ENCODE measurements around the gene NAALADL2. TPM values are rescaled to one million over a fixed set of nuclear protein-coding genes. Genes with fewer than 3 reads are reported as not detected.
A peak's percentile ranks its signal among the peaks of the same experiment; 100 is the strongest.

NAALADL2 gene
- total and polyA plus RNA-seq, 8 donors: 0.76 to 15.4 (median 7.9) TPM

GRCh38 chr3:175295248-175296130 lies 436.4 kb downstream of the NAALADL2 start:
- Histone ChIP-seq H3K36me3 (no peaks in the 10 kb centered on the region), H3K4me1 (no peaks in the 10 kb centered on the region), H3K27ac (no peak overlapping the region), H3K9me3 (no peaks in the 10 kb centered on the region), H3K4me3 (no peak overlapping the region), H3K27me3 (no peaks in the 10 kb centered on the region)
- DNase-seq: no peak
- no peak for TF ChIP-seq CTCF (IDR thresholded peaks at IDR 0.05)
- FAIRE-seq: no peak
- 37 to 45% methylated on average over 4 of the region's 4 CpGs for WGBS, 2 donors
- ATAC-seq: no peak
- intact Hi-C loops (cut with DNase I): no loop called here

- no peaks in the 10 kb centered on the region for H3K9me3 ChIP-seq
- intact Hi-C loops (cut with DNase I): no loop called here
- no peaks in the 10 kb centered on the region for H3K27me3 ChIP-seq
- H3K4me1 ChIP-seq: no peaks in the 10 kb centered on the region
- H3K27ac ChIP-seq: no peak overlapping the region
- H3K36me3 ChIP-seq: no peaks in the 10 kb centered on the region
- no peak for FAIRE-seq
- no peak overlapping the region for H3K4me3 ChIP-seq
- TF ChIP-seq CTCF (IDR thresholded peaks at IDR 0.05): no peak
- WGBS, 2 donors: 80 to 96% methylated on average over 2 of the region's 2 CpGs
- no peak for DNase-seq
- no peak for ATAC-seq
These were observed 438.1 kb downstream of the NAALADL2 start for GRCh38 chr3:175297216-175297615.

GRCh38 chr3:175301741-175302140 lies 442.6 kb downstream of the NAALADL2 start:
- intact Hi-C loops (cut with DNase I): no loop called here
- Histone ChIP-seq H3K36me3 (no peaks in the 10 kb centered on the region), H3K9me3 (no peaks in the 10 kb centered on the region), H3K27ac (no peak overlapping the region), H3K4me1 (no peaks in the 10 kb centered on the region), H3K27me3 (no peaks in the 10 kb centered on the region), H3K4me3 (no peak overlapping the region)
- TF ChIP-seq CTCF (IDR thresholded peaks at IDR 0.05): no peak
- 90 to 95% methylated on average over 3 of the region's 3 CpGs for WGBS, 2 donors
- DNase-seq (no peak), FAIRE-seq (no peak), ATAC-seq (no peak)

GRCh38 chr3:175304404-175304803 lies 445.3 kb downstream of the NAALADL2 start:
- Histone ChIP-seq H3K9me3 (no peaks in the 10 kb centered on the region), H3K27me3 (no peaks in the 10 kb centered on the region), H3K4me1 (peaks cover 0 to 8% (median 8%) of the 10 kb centered on the region in 3 donors), H3K36me3 (no peaks in the 10 kb centered on the region), H3K27ac (no peak overlapping the region), H3K4me3 (no peak overlapping the region)
- no peak for ATAC-seq
- intact Hi-C loops (cut with DNase I): no loop called here
- no peak for FAIRE-seq
- TF ChIP-seq CTCF (IDR thresholded peaks at IDR 0.05): no peak
- WGBS, 2 donors: 74 to 78% methylated on average over 2 of the region's 2 CpGs
- no peak for DNase-seq

GRCh38 chr3:175307642-175308041 lies 448.5 kb downstream of the NAALADL2 start:
- Histone ChIP-seq H3K27ac (peak overlapping the region in 2 of 4 donors; percentile 39 to 64), H3K36me3 (no peaks in the 10 kb centered on the region), H3K4me3 (peak overlapping the region in 2 of 4 donors; percentile 8 to 11), H3K9me3 (no peaks in the 10 kb centered on the region), H3K27me3 (no peaks in the 10 kb centered on the region), H3K4me1 (peaks cover 0 to 8% (median 8%) of the 10 kb centered on the region in 3 donors)
- TF ChIP-seq CTCF (IDR thresholded peaks at IDR 0.05): no peak
- ATAC-seq (peak; percentile 66 to 93 (median 77)), FAIRE-seq (no peak), DNase-seq (no peak)
- intact Hi-C loops (cut with DNase I): no loop called here
